K562 (cell line): Measurements from ENCODE around the gene DCDC2. TPM values are rescaled to one million over a fixed set of nuclear protein-coding genes. Genes with fewer than 3 reads are reported as not detected.

Experiments
- E2F8 ChIP-seq: fragments of 450-650 bp; IDR thresholded peaks from 2 replicates; pipeline ENCODE4 v1.7.1; 2018; ENCODE audit warnings: mild to moderate bottlenecking, low read depth; ENCODE audit not compliant: partially characterized antibody
- GABPA ChIP-seq: fragments of 200-800 bp; sonication (Bioruptor generic); conservative IDR thresholded peaks from 2 replicates; pipeline ENCODE4 v1.6.1; 2016; ENCODE audit warnings: low read depth, missing genetic modification characterization, missing compliant biosample characterization
- HMBOX1 ChIP-seq: sonication (generic); IDR thresholded peaks from 2 replicates; pipeline ENCODE4 v1.6.1; 2016
- HNRNPH1 ChIP-seq: fragments of 200-400 bp; formaldehyde crosslinking; optimal IDR thresholded peaks from 2 replicates; pipeline ENCODE3; 2017; ENCODE audit warnings: low read depth, mild to moderate bottlenecking, low read length, moderate library complexity
- LEF1 ChIP-seq: fragments of 450-650 bp; IDR thresholded peaks from 2 replicates; pipeline ENCODE4 v1.6.1; 2016; ENCODE audit warnings: mild to moderate bottlenecking
- MAFK ChIP-seq: IDR thresholded peaks from 2 replicates; pipeline ENCODE4 v1.6.1; 2011; ENCODE audit warnings: low read length, improper control_type of control experiment
- RBBP5 ChIP-seq: fragments of 200-600 bp; sonication (generic); IDR thresholded peaks from 2 replicates; pipeline ENCODE4 v1.6.1; 2012; ENCODE audit warnings: borderline replicate concordance, mild to moderate bottlenecking, low read length, control low read depth, inconsistent platforms; ENCODE audit not compliant: insufficient read depth, poor library complexity, severe bottlenecking
- SAFB ChIP-seq: fragments of 200-400 bp; formaldehyde crosslinking; IDR thresholded peaks from 2 replicates; pipeline ENCODE4 v1.6.1; 2017; ENCODE audit warnings: low read depth, low read length, borderline replicate concordance
- SAFB2 ChIP-seq: fragments of 200-400 bp; formaldehyde crosslinking; IDR thresholded peaks from 2 replicates; pipeline ENCODE4 v1.6.1; 2018; ENCODE audit warnings: borderline replicate concordance, low read length, low read depth, moderate library complexity; ENCODE audit not compliant: severe bottlenecking
- SAP30 ChIP-seq: fragments of 200-600 bp; sonication (generic); IDR thresholded peaks from 2 replicates; pipeline ENCODE4 v1.6.1; 2012; ENCODE audit warnings: borderline replicate concordance, low read depth, mild to moderate bottlenecking, moderate library complexity, low read length, control low read depth, inconsistent platforms; ENCODE audit not compliant: insufficient read depth, poor library complexity, severe bottlenecking
- SRF ChIP-seq, 2 experiments: fragments of 250-450, 450-650 bp in 1 of 2; sonication (Bioruptor Pico) in 1 of 2; sonication (generic) in 1 of 2; formaldehyde crosslinking; IDR thresholded peaks; 2 replicates each; pipeline versions ENCODE4 v1.5.0 to v1.5.1; 2020 to 2022; ENCODE audit warnings: mild to moderate bottlenecking in 1 of 2, missing genetic modification reagents in 1 of 2
- USF1 ChIP-seq: sonication (generic); formaldehyde crosslinking; IDR thresholded peaks from 2 replicates; pipeline ENCODE4 v1.9.0; 2022; ENCODE audit warnings: mild to moderate bottlenecking, missing genetic modification reagents
- ZNF274 ChIP-seq: IDR thresholded peaks from 2 replicates; pipeline ENCODE4 v1.6.1; 2011; ENCODE audit warnings: low read depth, mild to moderate bottlenecking, low read length, moderate library complexity, borderline replicate concordance
- ZNF431 ChIP-seq: sonication (generic); formaldehyde crosslinking; IDR thresholded peaks from 2 replicates; pipeline ENCODE4 v1.8.0; 2022; ENCODE audit warnings: mild to moderate bottlenecking, missing genetic modification reagents
- polyA plus RNA-seq, 8 experiments: library from polyadenylated mRNA; depleted of rRNA in 4 of 8; stranded (reverse) in 5 of 8; unstranded in 3 of 8; fragments of >200 nt; fragmentation: Nextera tagmentation in 2 of 8; fragmentation: Illumina TruSeq in 1 of 8; extraction: Ambion mirVana in 2 of 8; extraction: Trizol in 1 of 8; gene quantifications; 2 replicates each; pipeline versions ENCODE4 v1.2.1 to v1.2.3, GENCODE V29; 2011 to 2014; ENCODE audit warnings: inconsistent platforms in 1 of 8, missing spikeins in 1 of 8
- total RNA-seq, 7 experiments: library from RNA; depleted of rRNA in 6 of 7; stranded (reverse); fragments of >200 nt in 6 of 7; fragmentation: Illumina TruSeq in 2 of 7; extraction: Trizol in 2 of 7; gene quantifications; 2 replicates each; pipeline versions ENCODE4 v1.2.1 to v1.2.3, GENCODE V29; 2011 to 2021; ENCODE audit warnings: low replicate concordance in 1 of 7
- TF ChIP-seq, protein P1 (sequence below), 2 experiments: fragments of 450-650 bp in 1 of 2; sonication (generic) in 1 of 2; formaldehyde crosslinking; conservative IDR thresholded peaks; 2 replicates each; pipeline versions ENCODE4 v1.4.0 to v1.8.1; 2020 to 2022; ENCODE audit warnings: mild to moderate bottlenecking in 1 of 2, missing genetic modification reagents in 1 of 2
- TF ChIP-seq, protein P2 (sequence below): sonication (generic); formaldehyde crosslinking; IDR thresholded peaks from 2 replicates; pipeline ENCODE4 v1.8.1; 2023; ENCODE audit warnings: mild to moderate bottlenecking, missing genetic modification reagents

The DCDC2 gene
- total and polyA plus RNA-seq, 9 of the 15 experiments (the other 6 are each of a cell fraction or from before 2014, with no cell fraction given) = 0.04 TPM; not detected in 8

- TF ChIP-seq LEF1 = no peak
- TF ChIP-seq MAFK = no peak
- no peak for TF ChIP-seq HNRNPH1
- TF ChIP-seq ZNF431 = no peak
- no peak for TF ChIP-seq SAFB
- TF ChIP-seq, protein P1, sequence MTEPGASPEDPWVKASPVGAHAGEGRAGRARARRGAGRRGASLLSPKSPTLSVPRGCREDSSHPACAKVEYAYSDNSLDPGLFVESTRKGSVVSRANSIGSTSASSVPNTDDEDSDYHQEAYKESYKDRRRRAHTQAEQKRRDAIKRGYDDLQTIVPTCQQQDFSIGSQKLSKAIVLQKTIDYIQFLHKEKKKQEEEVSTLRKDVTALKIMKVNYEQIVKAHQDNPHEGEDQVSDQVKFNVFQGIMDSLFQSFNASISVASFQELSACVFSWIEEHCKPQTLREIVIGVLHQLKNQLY (CRISPR knock-in tag; conservative IDR thresholded peaks at IDR 0.05) = no peak
- no peak for TF ChIP-seq E2F8
- TF ChIP-seq SAP30 = no peak
- no peak for TF ChIP-seq SAFB2
- TF ChIP-seq SRF (CRISPR knock-in tag; IDR thresholded peaks at IDR 0.05) = no peak
- TF ChIP-seq USF1 (CRISPR knock-in tag) = peak; percentile 47
- TF ChIP-seq, protein P2, sequence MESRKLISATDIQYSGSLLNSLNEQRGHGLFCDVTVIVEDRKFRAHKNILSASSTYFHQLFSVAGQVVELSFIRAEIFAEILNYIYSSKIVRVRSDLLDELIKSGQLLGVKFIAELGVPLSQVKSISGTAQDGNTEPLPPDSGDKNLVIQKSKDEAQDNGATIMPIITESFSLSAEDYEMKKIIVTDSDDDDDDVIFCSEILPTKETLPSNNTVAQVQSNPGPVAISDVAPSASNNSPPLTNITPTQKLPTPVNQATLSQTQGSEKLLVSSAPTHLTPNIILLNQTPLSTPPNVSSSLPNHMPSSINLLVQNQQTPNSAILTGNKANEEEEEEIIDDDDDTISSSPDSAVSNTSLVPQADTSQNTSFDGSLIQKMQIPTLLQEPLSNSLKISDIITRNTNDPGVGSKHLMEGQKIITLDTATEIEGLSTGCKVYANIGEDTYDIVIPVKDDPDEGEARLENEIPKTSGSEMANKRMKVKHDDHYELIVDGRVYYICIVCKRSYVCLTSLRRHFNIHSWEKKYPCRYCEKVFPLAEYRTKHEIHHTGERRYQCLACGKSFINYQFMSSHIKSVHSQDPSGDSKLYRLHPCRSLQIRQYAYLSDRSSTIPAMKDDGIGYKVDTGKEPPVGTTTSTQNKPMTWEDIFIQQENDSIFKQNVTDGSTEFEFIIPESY = peak; percentile 90
- TF ChIP-seq HMBOX1 = no peak
- no peak for TF ChIP-seq RBBP5
- no peak for TF ChIP-seq GABPA
- TF ChIP-seq ZNF274 = no peak
Observed at GRCh38 chr6:24359640-24360454, 2.0 kb upstream of the DCDC2 start (continued).
